Measurements from ENCODE around the gene NEDD4. TPM values are rescaled to one million over a fixed set of nuclear protein-coding genes. Genes with fewer than 3 reads are reported as not detected.

The NEDD4 gene
- polyA plus RNA-seq, 1 donor from 2014 or later, result 1.6 TPM

GRCh38 chr15:56034514-56034913 lies 41.1 kb upstream of the NEDD4 start:
- no peak overlapping the region for H3K9ac ChIP-seq (ENCODE audit: low read length)
- H3F3A ChIP-seq (ENCODE audit: insufficient read depth, low read length, poor library complexity, severe bottlenecking), result no peaks in the 10 kb centered on the region
- H3K27ac ChIP-seq (ENCODE audit: low read length), result no peak overlapping the region
- H2AFZ ChIP-seq (ENCODE audit: low read depth, low read length), result no peak overlapping the region
- no peaks in the 10 kb centered on the region for H3K36me3 ChIP-seq (ENCODE audit: insufficient read depth, low read length)
- H3K9me2 ChIP-seq (ENCODE audit: insufficient read depth, low read length), result no peaks in the 10 kb centered on the region
- H3K9me3 ChIP-seq (ENCODE audit: low read length), result no peaks in the 10 kb centered on the region
- no peak overlapping the region for H3K4me3 ChIP-seq (ENCODE audit: low read length)
- H4K20me1 ChIP-seq (ENCODE audit: insufficient read depth), result no peaks in the 10 kb centered on the region
- H3K27me3 ChIP-seq (ENCODE audit: insufficient read depth, low read depth, low read length), result no peaks in the 10 kb centered on the region
- no peak overlapping the region for H3K4me2 ChIP-seq (ENCODE audit: low read length)
- TF ChIP-seq REST (IDR thresholded peaks at IDR 0.05; ENCODE audit: borderline replicate concordance), result no peak
- no peak for TF ChIP-seq EP300 (conservative IDR thresholded peaks at IDR 0.05; ENCODE audit: poor library complexity, severe bottlenecking)
- H3K79me2 ChIP-seq (replicated peaks; ENCODE audit: insufficient read depth, low read length), result no peaks in the 10 kb centered on the region

GRCh38 chr15:56032373-56032772 lies 39.0 kb upstream of the NEDD4 start:
- no peaks in the 10 kb centered on the region for H3K79me2 ChIP-seq (replicated peaks; ENCODE audit: insufficient read depth, low read length)
- no peaks in the 10 kb centered on the region for H3K9me2 ChIP-seq (ENCODE audit: insufficient read depth, low read length)
- H3K9ac ChIP-seq (ENCODE audit: low read length), result no peak overlapping the region
- TF ChIP-seq MXI1 (conservative IDR thresholded peaks at IDR 0.05; ENCODE audit: poor library complexity, severe bottlenecking) (no peak), SMC3 (conservative IDR thresholded peaks at IDR 0.05; ENCODE audit: poor library complexity) (no peak), POLR2AphosphoS5 (IDR thresholded peaks at IDR 0.05) (no peak), RAD21 (conservative IDR thresholded peaks at IDR 0.05) (no peak)
- H2AFZ ChIP-seq (ENCODE audit: low read depth, low read length), result no peak overlapping the region
- H3K27ac ChIP-seq (ENCODE audit: low read length), result no peak overlapping the region
- H4K20me1 ChIP-seq (ENCODE audit: insufficient read depth), result no peaks in the 10 kb centered on the region
- no peaks in the 10 kb centered on the region for H3K36me3 ChIP-seq (ENCODE audit: insufficient read depth, low read length)
- no peak overlapping the region for H3K4me2 ChIP-seq (ENCODE audit: low read length)
- H3K9me3 ChIP-seq (ENCODE audit: low read length), result no peaks in the 10 kb centered on the region
- no peaks in the 10 kb centered on the region for H3K27me3 ChIP-seq (ENCODE audit: insufficient read depth, low read depth, low read length)
- no peaks in the 10 kb centered on the region for H3F3A ChIP-seq (ENCODE audit: insufficient read depth, low read length, poor library complexity, severe bottlenecking)
- H3K4me3 ChIP-seq (ENCODE audit: low read length), result no peak overlapping the region

GRCh38 chr15:56031836-56032235 lies 38.4 kb upstream of the NEDD4 start:
- H3K79me2 ChIP-seq (replicated peaks; ENCODE audit: insufficient read depth, low read length), result no peaks in the 10 kb centered on the region
- H3K36me3 ChIP-seq (ENCODE audit: insufficient read depth, low read length), result no peaks in the 10 kb centered on the region
- H4K20me1 ChIP-seq (ENCODE audit: insufficient read depth), result no peaks in the 10 kb centered on the region
- TF ChIP-seq TAF1 (IDR thresholded peaks at IDR 0.05; ENCODE audit: low read depth) (no peak), CTCF (IDR thresholded peaks at IDR 0.05; ENCODE audit: poor library complexity, severe bottlenecking) (no peak), EZH2 (IDR thresholded peaks at IDR 0.05; ENCODE audit: borderline replicate concordance, insufficient read depth, low read length, poor library complexity, severe bottlenecking) (no peak), EP300 (conservative IDR thresholded peaks at IDR 0.05; ENCODE audit: poor library complexity, severe bottlenecking) (no peak), SMC3 (conservative IDR thresholded peaks at IDR 0.05; ENCODE audit: poor library complexity) (no peak), POLR2AphosphoS5 (IDR thresholded peaks at IDR 0.05) (no peak), REST (IDR thresholded peaks at IDR 0.05; ENCODE audit: borderline replicate concordance) (no peak), RAD21 (conservative IDR thresholded peaks at IDR 0.05) (no peak), MXI1 (conservative IDR thresholded peaks at IDR 0.05; ENCODE audit: poor library complexity, severe bottlenecking) (no peak)
- H2AFZ ChIP-seq (ENCODE audit: low read depth, low read length), result no peak overlapping the region
- H3K4me2 ChIP-seq (ENCODE audit: low read length), result no peak overlapping the region
- no peaks in the 10 kb centered on the region for H3K9me3 ChIP-seq (ENCODE audit: low read length)
- H3K9me2 ChIP-seq (ENCODE audit: insufficient read depth, low read length), result no peaks in the 10 kb centered on the region
- no peak overlapping the region for H3K4me3 ChIP-seq (ENCODE audit: low read length)
- H3K9ac ChIP-seq (ENCODE audit: low read length), result no peak overlapping the region
- H3F3A ChIP-seq (ENCODE audit: insufficient read depth, low read length, poor library complexity, severe bottlenecking), result no peaks in the 10 kb centered on the region
- no peaks in the 10 kb centered on the region for H3K27me3 ChIP-seq (ENCODE audit: insufficient read depth, low read depth, low read length)
- no peak overlapping the region for H3K27ac ChIP-seq (ENCODE audit: low read length)

Data from neural cell (in vitro differentiated cells).